ENCODE measurements around the gene EML4.

EML4 gene

DNA sequence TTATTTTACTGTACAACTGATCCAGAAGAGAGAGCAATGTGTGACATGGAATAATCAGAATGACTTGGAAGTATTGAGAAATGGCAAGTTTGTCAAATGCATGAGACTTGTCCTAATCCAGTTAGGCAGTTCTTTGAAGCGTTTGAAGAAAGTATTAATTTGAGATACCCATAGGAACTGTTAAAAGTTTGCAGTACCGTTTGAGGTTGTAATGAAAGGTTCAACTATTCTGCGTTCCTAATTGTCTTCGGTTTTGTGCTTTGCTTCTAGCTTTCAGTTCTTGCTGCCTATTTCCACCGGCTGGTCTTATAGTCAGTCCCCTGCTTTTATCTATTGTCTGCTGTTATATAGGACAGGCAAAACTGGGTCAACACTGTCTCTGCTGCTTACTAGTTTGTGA, 150.1 kb downstream of the EML4 start:
- TF ChIP-seq, protein P1, sequence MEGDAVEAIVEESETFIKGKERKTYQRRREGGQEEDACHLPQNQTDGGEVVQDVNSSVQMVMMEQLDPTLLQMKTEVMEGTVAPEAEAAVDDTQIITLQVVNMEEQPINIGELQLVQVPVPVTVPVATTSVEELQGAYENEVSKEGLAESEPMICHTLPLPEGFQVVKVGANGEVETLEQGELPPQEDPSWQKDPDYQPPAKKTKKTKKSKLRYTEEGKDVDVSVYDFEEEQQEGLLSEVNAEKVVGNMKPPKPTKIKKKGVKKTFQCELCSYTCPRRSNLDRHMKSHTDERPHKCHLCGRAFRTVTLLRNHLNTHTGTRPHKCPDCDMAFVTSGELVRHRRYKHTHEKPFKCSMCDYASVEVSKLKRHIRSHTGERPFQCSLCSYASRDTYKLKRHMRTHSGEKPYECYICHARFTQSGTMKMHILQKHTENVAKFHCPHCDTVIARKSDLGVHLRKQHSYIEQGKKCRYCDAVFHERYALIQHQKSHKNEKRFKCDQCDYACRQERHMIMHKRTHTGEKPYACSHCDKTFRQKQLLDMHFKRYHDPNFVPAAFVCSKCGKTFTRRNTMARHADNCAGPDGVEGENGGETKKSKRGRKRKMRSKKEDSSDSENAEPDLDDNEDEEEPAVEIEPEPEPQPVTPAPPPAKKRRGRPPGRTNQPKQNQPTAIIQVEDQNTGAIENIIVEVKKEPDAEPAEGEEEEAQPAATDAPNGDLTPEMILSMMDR (IDR thresholded peaks at IDR 0.05), result no peak

DNA sequence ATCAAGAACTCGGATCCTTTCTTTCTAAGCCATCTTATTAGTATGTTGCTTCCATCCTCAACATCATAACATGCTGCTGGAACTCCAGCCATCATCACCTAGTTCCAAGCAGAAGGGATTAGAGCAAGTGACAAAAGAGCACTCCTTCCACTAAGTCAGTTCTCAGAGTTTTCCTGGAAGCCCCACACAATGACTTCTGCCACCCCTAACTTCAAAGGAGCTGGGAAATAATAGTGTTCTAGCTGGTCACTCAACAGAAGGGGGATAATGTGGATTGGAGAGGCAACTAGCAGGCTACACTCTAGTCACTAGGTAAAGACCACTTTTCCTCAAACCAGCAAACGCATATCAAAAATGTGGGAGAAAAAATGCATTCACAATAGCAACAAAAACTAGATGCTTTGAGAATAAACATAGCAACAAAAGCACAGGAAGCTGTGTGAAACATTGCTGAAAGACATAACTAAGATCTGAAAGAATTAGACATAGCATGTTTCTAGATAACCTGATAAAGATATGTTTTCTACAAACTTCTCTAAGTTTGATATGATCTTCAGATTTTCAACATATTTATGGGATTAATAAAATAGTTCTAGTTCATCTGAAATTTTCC, 152.4 kb downstream of the EML4 start:
- TF ChIP-seq, protein P1 (IDR thresholded peaks at IDR 0.05), result no peak

DNA sequence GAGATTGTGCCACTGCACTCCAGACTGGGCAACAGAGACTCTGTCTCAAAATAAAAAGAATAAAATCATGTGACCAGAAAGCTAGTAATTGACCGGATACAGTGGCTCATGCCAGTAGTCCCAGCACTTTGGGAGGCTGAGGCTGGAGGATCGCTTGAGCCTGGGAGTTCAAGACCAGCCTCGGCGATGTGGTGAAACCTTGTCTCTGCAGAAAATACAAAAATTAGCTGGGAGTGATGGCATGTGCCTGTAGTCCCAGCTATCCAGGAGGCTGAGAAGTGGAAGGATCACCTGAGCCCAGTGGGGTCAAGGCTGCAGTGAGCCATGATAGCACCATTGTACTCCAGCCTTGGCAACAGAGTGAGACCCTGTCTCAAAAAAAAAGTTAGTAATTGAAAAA, 155.1 kb downstream of the EML4 start:
- TF ChIP-seq, protein P1 (IDR thresholded peaks at IDR 0.05), result no peak

DNA sequence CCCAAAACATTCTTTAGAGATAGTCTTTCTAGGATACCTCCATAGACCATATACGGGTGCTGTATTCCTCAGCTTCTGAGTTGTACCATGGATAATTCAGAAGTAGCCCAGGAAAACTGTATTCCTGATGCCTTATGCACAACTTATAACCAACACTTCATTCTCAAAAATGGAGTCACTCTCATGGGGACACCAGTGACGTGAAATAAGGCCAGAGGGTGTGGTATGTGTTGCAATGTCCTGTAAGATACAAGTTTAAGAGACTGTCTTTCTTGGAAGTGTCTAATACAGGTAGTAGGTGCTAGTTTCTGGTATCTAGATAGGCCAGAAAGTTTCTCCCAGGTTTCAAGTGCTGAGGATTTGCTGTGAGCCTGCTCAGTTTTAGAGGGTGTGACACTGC, 155.8 kb downstream of the EML4 start:
- TF ChIP-seq, protein P1 (IDR thresholded peaks at IDR 0.05), result no peak

DNA sequence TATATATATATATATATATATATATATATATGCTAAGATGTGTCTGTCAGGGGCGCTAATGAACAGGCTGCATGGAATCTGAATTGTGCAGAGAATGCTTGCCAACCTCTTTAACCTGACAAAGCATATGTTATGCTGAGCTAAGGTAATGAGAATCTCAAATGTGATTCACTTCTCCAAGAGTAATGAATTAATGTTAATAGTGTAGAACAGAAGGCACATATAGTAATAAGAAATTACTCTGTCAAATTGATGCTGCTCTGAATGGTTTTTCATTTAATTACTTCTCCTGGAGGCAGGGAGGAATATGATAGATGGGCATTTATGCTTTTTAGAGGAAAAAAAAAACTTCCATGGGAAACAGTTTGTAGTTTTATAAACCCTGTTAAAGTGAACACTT, 156.5 kb downstream of the EML4 start:
- TF ChIP-seq, protein P1 (IDR thresholded peaks at IDR 0.05), result no peak

DNA sequence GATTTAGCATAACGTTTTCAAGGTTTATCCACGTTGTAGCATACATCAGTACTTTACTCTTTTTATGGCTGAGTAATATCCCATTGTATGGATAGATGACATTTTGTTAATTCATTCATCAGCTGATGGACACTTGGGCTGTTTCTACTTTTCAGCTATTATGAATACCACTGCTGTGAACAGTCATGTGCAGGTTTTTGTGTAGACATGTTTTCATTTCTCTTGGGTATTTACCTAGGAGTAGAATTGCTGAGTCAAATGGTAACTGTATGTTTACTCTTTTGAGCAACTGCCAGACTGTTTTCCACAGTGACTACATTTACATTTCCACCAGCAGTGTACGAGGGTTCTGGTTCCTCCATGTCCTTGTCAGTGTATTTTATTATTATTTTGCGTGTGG, 158.0 kb downstream of the EML4 start:
- TF ChIP-seq, protein P1 (IDR thresholded peaks at IDR 0.05), result no peak

DNA sequence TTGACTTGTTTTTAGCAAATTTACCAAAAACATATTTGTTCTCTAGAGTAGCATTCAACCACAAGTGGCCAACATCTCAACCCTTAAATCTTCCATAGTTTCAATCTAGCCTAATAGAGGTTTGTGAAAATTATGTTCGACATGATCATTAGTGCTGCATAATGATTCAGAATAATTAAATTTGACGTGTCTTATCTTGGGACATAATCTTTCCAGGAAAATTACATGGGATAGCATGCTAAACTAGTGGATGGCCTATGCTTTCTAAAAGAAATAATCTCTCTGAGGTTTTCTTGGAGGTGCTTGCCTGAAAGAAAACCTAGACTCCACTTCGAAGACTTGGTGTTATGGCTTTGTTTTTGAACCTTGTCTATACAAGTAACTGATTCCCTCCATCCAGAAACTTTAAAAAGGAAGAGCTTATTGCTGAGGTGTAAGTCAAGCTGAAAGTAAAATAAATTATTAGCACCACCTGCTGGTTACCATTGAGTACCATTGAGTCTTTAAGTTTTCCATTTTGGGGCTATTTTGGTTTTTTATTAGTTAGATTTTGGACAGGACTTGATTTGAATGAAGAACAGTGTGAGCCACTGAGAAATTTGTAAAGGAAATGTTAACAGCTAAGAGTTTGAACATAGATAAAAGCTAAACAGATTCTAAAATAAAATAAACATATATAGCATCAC, 159.1 kb downstream of the EML4 start:
- TF ChIP-seq, protein P1 (IDR thresholded peaks at IDR 0.05), result peak; percentile 51
